GM12875 (cell line): ENCODE measurements around the gene PLXNA4.

ENCODE experiments used
- H3K4me3 ChIP-seq: one replicate; pipeline ENCODE4 v1.5.1; 2011; ENCODE audit warnings: low read depth, low read length, control low read depth
- TF ChIP-seq, protein P1 (sequence below): IDR thresholded peaks from 2 replicates; pipeline ENCODE4 v1.5.1; 2011; ENCODE audit warnings: low read depth, mild to moderate bottlenecking, control low read depth, inconsistent platforms, low read length, moderate library complexity, borderline replicate concordance; ENCODE audit not compliant: insufficient read depth

PLXNA4 gene

DNA sequence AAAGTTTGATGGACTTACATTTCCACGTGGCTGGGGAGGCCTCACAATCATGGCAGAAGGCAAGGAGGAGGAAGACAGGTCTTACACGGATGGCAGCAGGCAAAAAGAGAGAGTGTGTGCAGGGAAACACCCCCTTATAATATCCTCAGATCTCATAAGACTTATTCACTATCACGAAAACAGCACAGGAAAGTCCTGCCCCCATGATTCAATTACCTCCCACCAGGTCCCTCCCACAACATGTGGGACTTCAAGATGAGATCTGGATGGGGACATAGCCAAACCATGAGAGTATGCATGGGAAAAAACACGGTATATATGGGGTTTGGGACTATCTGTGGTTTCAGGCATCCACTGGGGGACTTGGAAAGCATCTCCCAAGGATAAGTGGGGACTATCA lies 78.0 kb downstream of the PLXNA4 start:
- TF ChIP-seq, protein P1, sequence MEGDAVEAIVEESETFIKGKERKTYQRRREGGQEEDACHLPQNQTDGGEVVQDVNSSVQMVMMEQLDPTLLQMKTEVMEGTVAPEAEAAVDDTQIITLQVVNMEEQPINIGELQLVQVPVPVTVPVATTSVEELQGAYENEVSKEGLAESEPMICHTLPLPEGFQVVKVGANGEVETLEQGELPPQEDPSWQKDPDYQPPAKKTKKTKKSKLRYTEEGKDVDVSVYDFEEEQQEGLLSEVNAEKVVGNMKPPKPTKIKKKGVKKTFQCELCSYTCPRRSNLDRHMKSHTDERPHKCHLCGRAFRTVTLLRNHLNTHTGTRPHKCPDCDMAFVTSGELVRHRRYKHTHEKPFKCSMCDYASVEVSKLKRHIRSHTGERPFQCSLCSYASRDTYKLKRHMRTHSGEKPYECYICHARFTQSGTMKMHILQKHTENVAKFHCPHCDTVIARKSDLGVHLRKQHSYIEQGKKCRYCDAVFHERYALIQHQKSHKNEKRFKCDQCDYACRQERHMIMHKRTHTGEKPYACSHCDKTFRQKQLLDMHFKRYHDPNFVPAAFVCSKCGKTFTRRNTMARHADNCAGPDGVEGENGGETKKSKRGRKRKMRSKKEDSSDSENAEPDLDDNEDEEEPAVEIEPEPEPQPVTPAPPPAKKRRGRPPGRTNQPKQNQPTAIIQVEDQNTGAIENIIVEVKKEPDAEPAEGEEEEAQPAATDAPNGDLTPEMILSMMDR, result no peak

DNA sequence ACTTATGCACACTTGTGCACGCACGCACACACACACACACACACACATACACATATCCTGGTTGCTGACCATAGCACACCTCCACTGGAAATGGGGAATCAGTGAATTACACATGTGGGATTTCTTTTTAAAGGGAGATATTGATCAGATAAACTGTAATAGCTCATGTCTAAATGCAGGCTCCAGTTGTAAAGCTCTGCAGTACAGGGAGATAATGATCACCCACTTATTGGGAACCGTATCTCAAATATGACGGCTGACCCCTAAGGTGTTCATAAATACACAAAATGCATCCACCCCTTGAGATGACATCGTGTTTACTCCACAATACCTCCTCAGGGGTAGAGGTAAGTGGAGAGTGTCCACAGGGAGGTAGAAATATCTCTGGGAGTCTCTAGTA lies 79.2 kb downstream of the PLXNA4 start:
- H3K4me3 ChIP-seq, result no peak overlapping the region
- TF ChIP-seq, protein P1, result no peak

More for the DNA sequence above, 78.0 kb downstream of the PLXNA4 start:
- no peak overlapping the region for H3K4me3 ChIP-seq

DNA sequence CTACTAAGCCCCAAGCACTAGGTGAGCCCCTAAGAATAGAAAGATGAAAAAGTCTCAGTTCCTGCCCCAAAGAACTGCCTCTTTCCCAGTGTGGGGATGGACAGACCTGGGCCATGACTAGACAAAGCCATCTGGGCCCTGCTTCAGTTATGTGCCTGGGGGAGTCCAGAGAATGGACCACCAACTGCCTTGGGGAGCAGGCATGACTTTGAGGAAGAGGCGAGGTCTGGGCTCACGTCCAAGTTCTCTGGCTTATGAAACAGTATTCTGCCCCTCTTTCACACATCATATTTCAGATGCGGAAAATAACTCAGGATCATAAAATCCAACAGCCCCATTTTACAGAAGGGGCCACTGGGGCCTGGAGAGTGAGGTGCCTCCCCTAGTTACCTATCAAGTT lies 80.3 kb downstream of the PLXNA4 start:
- H3K4me3 ChIP-seq, result no peak overlapping the region
- TF ChIP-seq, protein P1, result no peak

DNA sequence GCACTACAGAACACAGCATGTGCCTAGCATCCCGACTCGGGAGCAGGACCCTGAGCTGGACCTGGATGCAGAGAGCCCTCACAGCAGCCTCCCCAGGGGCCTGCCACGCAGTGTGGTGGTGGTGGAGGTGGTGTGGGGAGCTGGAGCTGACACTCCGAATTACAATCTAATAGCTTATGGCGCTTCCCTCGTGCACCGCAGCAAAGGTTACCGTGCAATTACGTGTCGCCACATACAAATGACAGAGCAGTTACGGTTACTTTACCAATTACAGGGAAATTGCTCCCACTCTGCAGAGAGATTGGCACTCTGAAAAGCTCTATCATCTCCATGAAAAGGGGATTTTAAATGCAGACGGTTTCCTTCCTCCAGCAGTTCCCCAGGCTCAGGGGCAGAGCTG lies 81.8 kb downstream of the PLXNA4 start:
- TF ChIP-seq, protein P1, result no peak

DNA sequence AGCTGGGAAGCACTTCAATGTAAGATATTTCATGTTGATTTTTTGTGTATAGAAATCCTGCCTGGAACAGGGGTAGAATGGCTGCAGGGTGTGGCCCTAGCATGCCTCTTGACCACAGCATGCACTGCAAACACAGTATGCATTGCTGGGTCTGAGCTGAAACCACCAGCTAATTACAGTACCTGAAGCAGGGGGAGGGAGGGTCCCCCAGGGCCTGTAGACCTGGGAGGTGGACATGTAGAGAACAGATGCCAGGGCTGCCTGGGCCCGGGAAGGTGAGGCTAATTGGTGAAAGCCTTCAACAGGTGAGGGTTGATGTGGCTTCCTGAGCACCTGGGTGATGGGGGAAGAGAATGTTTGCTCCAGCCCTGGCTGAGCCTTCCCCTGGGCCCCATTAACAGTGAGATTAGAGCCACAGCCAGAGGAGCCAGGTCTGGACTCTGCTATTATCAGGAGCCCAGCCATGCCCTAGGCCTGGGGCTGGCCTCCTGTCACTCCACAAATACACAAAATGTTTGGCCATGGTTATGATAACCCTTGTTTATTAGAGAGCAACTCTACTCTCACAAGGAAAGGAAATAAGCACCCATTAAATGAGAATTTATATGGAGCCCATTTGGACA lies 83.3 kb downstream of the PLXNA4 start:
- TF ChIP-seq, protein P1, result no peak
- H3K4me3 ChIP-seq, result no peak overlapping the region

More for the DNA sequence above, 81.8 kb downstream of the PLXNA4 start:
- H3K4me3 ChIP-seq, result no peak overlapping the region

DNA sequence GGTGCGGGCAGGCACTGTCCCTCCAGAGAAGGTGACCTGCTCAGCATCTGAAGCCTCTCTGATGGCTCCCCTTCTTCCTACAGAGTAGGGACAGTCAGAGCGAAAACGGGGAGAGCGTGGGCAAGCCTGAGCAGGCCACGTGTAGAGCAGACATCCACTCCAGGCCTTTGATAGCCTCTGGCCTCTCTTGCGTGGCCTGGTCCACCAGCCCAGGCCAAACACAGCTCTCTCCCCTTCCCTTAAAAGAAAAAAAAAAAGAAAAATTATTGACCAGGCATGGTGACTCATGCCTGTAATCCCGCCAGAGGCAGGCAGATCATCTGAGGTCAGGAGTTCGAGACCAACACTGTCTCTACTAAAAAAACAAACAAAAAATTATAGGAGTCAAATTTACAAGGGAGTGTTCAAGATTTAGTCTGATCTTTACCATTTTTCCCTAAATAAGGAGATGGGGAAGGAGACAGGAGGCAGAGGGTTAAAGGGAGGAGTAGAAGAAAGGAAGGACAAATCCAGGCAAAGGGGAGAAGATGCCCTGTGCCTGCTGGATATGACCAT lies 84.8 kb downstream of the PLXNA4 start:
- H3K4me3 ChIP-seq, result no peak overlapping the region
- TF ChIP-seq, protein P1, result no peak

DNA sequence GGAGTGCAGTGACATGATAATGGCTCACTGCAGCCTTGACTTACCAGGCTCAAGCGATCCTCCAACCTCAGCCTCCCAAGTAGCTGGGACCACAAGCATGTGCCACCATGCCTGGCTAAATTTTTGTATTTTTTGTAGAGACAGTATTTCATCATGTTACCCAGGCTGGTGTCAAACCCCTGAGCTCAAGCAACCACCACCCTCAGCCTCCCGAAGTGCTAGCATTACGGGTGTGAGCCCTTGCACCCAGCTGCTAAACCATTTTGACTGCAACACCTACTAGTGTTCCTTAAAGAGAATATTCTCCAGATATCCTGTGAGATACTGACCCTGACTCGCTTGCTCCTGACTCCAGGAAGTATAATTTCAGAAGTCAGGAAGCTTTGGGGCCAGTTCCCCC lies 85.8 kb downstream of the PLXNA4 start:
- no peak overlapping the region for H3K4me3 ChIP-seq
- TF ChIP-seq, protein P1, result no peak
